Measurements from ENCODE around the gene SLC43A1.
A peak's percentile ranks its signal among the peaks of the same experiment; 100 is the strongest.

Gene SLC43A1

DNA sequence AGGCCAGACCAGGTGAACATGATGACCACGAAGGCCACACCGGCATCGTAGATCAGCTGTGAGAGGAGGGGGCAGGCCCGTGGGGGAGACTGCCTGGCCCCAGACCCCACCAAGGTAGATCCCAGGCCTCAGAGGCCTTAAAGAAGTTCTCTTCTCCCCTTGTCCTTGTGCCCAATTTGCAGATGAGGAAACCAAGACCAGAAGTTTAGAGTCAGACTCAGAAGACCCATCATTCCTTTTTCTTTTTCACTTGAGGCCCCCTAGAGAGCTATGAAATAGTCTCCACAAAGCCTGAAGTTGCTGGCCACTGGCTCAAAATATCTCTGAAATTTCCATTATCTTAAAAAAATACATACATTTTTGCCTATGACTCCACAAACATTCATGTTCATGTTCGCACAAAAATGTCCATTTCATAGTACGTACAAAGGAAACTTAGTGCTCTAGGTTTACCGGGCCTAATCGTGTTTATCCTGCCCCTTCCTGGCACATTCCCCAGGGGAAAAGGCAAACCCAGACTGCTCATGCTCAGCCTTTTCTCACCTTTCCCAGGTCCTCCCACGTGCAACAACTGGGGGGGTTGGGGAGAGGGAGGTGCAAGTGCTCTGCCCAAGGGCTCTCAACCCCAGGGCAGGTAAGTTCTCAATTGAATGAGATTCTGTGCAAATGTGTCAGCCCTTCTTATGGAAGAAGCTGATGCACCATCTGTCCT lies 19.2 kb downstream of the SLC43A1 start:
- Histone ChIP-seq H3F3A (ENCODE audit: control insufficient read depth, insufficient read depth) (no peaks in the 10 kb centered on the region), H3K4me3 (ENCODE audit: low read length) (no peak overlapping the region), H3K36me3 (ENCODE audit: control insufficient read depth, low read length) (peaks cover 38% of the 10 kb centered on the region), H3K9me2 (replicated peaks; ENCODE audit: control insufficient read depth, low read length) (no peaks in the 10 kb centered on the region), H3K27ac (ENCODE audit: low read depth, low read length) (no peak overlapping the region), H3K27me3 (ENCODE audit: control insufficient read depth, low read length) (no peaks in the 10 kb centered on the region), H3K4me1 (ENCODE audit: control insufficient read depth, low read length) (peaks cover 14% of the 10 kb centered on the region), H3K79me2 (ENCODE audit: control insufficient read depth, low read length) (no peaks in the 10 kb centered on the region), H3K9me3 (ENCODE audit: control insufficient read depth, insufficient read depth, low read length) (no peaks in the 10 kb centered on the region), H3K4me2 (ENCODE audit: low read length) (no peak overlapping the region), H4K20me1 (ENCODE audit: control insufficient read depth, insufficient read depth, low read depth, low read length) (no peaks in the 10 kb centered on the region)
- no peak for TF ChIP-seq EZH2phosphoT487 (IDR thresholded peaks at IDR 0.05; ENCODE audit: borderline replicate concordance, low read length)
- TF ChIP-seq, protein P1, sequence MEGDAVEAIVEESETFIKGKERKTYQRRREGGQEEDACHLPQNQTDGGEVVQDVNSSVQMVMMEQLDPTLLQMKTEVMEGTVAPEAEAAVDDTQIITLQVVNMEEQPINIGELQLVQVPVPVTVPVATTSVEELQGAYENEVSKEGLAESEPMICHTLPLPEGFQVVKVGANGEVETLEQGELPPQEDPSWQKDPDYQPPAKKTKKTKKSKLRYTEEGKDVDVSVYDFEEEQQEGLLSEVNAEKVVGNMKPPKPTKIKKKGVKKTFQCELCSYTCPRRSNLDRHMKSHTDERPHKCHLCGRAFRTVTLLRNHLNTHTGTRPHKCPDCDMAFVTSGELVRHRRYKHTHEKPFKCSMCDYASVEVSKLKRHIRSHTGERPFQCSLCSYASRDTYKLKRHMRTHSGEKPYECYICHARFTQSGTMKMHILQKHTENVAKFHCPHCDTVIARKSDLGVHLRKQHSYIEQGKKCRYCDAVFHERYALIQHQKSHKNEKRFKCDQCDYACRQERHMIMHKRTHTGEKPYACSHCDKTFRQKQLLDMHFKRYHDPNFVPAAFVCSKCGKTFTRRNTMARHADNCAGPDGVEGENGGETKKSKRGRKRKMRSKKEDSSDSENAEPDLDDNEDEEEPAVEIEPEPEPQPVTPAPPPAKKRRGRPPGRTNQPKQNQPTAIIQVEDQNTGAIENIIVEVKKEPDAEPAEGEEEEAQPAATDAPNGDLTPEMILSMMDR (IDR thresholded peaks at IDR 0.05; ENCODE audit: low read depth, low read length, poor library complexity, severe bottlenecking), result no peak

DNA sequence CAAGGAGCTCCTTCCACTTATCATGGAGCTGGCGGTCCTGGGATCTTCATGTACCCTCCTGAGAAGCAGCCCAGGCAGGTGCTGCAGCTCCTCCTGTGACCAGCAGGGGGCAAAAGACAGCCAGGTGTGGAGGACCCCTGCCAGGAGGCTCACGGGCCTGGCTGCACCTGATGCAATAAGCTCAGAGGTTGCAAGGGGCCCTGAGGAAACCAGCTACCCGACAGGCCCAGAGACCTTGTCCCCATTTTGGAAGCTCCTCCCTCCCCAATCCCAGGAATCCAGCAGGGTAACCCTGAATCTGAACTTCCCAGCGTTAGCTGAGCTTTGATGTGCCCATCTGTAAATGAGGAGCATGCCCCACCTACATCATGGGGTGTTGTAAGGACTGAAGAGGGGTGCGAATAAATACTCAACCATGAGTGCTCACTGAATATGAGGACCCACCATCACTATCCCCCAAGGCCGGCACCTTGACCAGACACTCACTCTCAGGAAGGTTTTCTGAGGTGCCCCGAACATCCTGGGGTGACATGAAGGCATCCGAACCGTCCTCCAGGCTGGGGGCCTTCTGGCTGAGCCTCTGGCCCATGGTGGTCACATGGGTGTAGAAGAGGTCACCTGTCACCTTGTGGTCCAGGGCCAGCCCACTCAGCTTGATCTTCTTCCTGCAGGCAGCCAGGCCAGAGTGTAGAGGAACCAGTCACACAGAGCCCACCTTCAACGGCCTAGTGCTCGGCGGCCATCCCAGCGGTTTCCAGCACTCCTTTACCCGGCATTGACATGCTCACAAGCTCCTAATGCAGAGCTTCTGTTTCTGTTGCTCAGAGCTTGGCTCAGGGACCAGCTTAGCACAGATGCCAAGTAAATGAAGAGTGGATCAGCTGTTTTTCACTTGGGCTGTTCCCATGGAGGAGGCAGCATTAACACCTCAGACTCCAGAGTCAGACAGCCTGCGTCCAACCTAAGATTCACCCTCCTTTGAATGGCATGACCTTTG lies 21.7 kb downstream of the SLC43A1 start:
- no peaks in the 10 kb centered on the region for H3K9me2 ChIP-seq (replicated peaks; ENCODE audit: control insufficient read depth, low read length)
- H4K20me1 ChIP-seq (ENCODE audit: control insufficient read depth, insufficient read depth, low read depth, low read length), result no peaks in the 10 kb centered on the region
- no peaks in the 10 kb centered on the region for H3K79me2 ChIP-seq (ENCODE audit: control insufficient read depth, low read length)
- peaks cover 14% of the 10 kb centered on the region for H3K4me1 ChIP-seq (ENCODE audit: control insufficient read depth, low read length)
- peak overlapping the region; percentile 49 for H3K27ac ChIP-seq (ENCODE audit: low read depth, low read length)
- TF ChIP-seq EZH2phosphoT487 (IDR thresholded peaks at IDR 0.05; ENCODE audit: borderline replicate concordance, low read length), result no peak
- TF ChIP-seq, protein P1 (IDR thresholded peaks at IDR 0.05; ENCODE audit: low read depth, low read length, poor library complexity, severe bottlenecking), result peak; percentile 95
- no peak overlapping the region for H3K4me3 ChIP-seq (ENCODE audit: low read length)
- peaks cover 36% of the 10 kb centered on the region for H3K36me3 ChIP-seq (ENCODE audit: control insufficient read depth, low read length)
- no peaks in the 10 kb centered on the region for H3K27me3 ChIP-seq (ENCODE audit: control insufficient read depth, low read length)
- H3F3A ChIP-seq (ENCODE audit: control insufficient read depth, insufficient read depth), result no peaks in the 10 kb centered on the region
- no peaks in the 10 kb centered on the region for H3K9me3 ChIP-seq (ENCODE audit: control insufficient read depth, insufficient read depth, low read length)
- peak overlapping the region; percentile 21; the same call in 1 of the 2 replicates for H3K4me2 ChIP-seq (ENCODE audit: low read length)

DNA sequence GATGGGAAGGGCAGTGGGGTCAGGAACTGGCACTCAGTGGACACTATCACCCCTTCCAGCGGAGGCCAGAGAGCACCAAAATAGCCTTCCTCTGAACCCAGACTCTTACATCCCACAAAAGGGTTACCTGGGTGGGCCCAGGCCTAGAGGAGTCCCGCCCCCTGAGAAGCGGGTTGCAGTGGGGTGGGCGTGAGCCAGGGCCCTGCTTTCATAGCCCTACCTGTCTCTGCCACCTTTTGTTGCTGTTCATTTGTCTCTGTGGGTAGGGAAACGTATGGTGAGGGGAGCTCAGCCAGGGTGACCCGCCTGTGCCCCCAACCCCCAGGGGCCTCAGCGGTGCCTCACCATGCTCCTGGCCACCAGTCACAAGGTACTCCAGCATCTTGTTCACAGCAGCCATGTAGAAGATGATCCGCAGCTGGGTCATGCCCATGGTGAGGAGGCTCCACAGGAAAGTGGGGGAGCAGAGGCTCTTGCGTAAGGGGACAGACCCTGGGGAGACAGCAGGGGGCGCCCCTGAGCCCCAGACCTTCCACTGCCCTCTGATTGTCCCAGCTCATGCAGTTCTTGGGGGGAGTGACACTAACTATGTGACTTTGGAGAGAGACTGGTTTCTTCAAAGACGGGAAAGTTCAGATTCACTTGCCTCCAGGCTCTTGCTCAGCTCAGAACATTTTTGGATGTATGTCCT lies 24.0 kb downstream of the SLC43A1 start:
- TF ChIP-seq EZH2phosphoT487 (IDR thresholded peaks at IDR 0.05; ENCODE audit: borderline replicate concordance, low read length), result no peak
- TF ChIP-seq, protein P1 (IDR thresholded peaks at IDR 0.05; ENCODE audit: low read depth, low read length, poor library complexity, severe bottlenecking), result peak; percentile 91
- no peak overlapping the region for H3K27ac ChIP-seq (ENCODE audit: low read depth, low read length)

More for the DNA sequence above, 24.0 kb downstream of the SLC43A1 start:
- Histone ChIP-seq H3K4me3 (ENCODE audit: low read length) (no peak overlapping the region), H3K4me1 (ENCODE audit: control insufficient read depth, low read length) (peaks cover 14% of the 10 kb centered on the region), H3K9me2 (replicated peaks; ENCODE audit: control insufficient read depth, low read length) (no peaks in the 10 kb centered on the region), H3K36me3 (ENCODE audit: control insufficient read depth, low read length) (peaks cover 46% of the 10 kb centered on the region), H3K27me3 (ENCODE audit: control insufficient read depth, low read length) (no peaks in the 10 kb centered on the region), H3K79me2 (ENCODE audit: control insufficient read depth, low read length) (no peaks in the 10 kb centered on the region), H4K20me1 (ENCODE audit: control insufficient read depth, insufficient read depth, low read depth, low read length) (no peaks in the 10 kb centered on the region), H3K9me3 (ENCODE audit: control insufficient read depth, insufficient read depth, low read length) (no peaks in the 10 kb centered on the region), H3K4me2 (ENCODE audit: low read length) (no peak overlapping the region), H3F3A (ENCODE audit: control insufficient read depth, insufficient read depth) (no peaks in the 10 kb centered on the region)
